NCI-H2196 treated with DMSO at 0.1 percent for 48 hours (cell line): ENCODE measurements around the gene INPP5D.

Experiments used
- DNase-seq: peaks from one replicate; lab custom pipeline; 2025; ENCODE audit not compliant: unreplicated experiment; lab: John Stamatoyannopoulos, UW

INPP5D gene

GRCh38 chr2:233032551-233033320 is 27.4 kb upstream of the INPP5D start, which contains the start of gene NEU2:
TSS of gene NEU2 (plus strand) at chr2:233032672. CDS start at chr2:233032672, 0 bp downstream.
- DNase-seq: no peak

DNA sequence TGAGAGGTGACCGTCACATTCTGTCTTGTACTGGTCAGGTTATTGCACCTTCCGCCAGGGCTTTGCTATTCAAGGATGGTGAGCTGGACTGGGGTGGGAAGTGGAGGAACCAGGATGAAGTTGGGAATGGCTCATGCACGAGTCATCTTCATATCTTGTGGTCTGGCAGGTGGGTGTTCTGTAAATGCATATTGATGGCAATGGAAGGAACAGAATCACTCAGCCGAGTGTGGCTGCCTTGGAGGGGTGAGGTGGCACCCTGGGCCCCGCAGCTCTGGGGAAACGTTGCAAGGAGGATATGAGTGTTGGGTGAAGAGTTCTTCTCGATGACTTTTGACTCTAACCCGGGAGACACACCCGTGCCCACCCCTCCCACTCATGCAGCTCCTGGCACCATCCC is 26.5 kb upstream of the INPP5D start:
- DNase-seq: no peak

DNA sequence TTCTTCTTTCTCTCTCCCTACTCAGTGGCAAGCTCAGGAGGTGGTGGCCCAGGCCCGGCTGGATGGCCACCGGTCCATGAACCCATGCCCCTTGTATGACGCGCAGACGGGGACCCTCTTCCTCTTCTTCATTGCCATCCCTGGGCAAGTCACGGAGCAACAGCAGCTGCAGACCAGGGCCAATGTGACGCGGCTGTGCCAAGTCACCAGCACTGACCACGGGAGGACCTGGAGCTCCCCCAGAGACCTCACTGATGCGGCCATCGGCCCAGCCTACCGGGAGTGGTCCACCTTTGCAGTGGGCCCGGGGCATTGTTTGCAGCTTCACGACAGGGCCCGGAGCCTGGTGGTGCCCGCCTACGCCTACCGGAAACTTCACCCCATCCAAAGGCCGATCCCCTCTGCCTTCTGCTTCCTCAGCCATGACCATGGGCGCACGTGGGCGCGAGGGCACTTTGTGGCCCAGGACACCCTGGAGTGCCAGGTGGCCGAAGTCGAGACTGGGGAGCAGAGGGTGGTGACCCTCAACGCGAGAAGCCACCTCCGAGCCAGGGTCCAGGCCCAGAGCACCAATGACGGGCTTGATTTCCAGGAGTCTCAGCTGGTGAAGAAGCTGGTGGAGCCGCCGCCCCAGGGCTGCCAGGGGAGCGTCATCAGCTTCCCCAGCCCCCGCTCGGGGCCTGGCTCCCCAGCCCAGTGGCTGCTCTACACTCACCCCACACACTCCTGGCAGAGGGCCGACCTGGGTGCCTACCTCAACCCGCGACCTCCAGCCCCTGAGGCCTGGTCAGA is 25.9 kb upstream of the INPP5D start:
- DNase-seq: no peak

GRCh38 chr2:233035426-233036161 is 24.5 kb upstream of the INPP5D start:
- no peak for DNase-seq

DNA sequence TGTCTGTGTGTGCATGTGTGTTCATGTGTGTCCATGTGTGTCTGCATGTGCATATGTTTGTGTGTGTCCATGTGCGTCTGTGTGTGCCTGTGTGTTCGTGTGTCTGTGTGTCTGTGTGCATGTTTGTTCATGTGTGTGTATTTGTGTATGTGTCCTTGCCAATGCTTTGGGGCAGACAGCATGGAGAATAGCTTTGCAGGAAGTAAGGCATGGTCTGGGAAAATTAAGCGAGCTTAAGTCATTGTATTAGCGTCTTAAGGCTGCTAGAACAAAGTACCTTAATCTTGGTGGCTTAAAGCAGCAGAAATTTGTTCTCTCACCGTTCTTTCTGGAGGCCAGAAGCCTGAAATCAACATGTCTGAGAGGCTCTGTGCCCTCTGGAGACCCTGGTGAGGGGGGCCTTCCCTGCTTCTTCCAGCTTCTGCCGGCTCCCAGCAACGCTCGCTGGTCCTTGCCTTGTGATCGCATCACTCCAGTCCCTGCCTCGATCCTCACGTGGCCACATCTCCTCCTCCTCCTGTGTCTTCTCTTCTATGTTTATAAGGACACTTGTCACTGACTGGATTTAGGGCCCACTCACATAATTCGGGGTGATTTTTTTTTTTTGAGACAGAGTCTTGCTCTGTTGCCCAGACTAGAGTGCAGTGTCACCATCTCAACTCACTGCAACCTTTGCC is 23.8 kb upstream of the INPP5D start:
- no peak for DNase-seq

DNA sequence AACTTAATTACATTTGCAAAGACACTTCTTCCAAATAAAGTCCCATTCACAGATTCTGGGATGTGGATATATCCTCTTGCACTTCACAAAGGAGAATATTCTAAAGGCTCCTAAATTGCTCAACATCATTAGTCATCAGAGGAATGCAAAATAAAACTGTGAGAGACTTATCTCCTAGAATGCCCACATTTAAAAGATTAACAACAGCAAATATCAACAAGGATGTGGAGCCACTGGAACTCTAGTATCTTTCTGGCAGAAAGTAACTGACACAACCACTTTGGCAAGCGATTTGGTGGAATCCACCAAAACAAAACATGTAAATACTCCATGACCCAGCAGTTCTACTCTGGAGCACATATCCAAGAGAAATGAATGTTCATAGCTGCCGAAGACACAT is 23.1 kb upstream of the INPP5D start:
- no peak for DNase-seq

DNA sequence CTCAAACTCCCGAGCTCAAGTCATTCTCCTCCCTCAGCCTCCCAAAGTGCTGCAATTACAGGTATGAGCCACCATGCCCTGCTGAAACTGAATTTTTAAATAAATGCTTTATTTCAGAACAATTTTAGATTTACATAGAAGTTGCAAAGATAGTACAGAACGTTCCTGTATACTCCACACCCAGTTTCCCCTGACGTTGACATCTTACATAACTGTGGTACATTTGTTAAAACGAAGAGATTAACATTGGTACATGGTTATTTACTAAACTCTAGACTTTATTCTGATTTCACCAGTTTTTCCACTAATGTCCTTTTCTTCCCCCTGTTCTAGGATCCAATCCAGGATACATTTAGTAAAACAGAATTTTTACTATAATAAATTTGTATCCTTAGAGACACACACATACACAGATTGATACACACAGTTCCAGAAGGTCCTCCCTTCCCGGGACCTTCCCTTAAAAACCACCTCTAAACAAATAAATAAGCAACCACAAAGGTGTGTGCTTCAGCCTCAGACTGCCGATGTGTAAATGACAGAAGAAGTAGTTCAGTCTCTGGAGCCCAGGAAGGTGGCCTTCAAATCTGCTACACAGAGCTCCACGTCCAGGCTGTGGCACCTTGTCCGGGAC is 20.8 kb upstream of the INPP5D start:
- no peak for DNase-seq

- no peak for DNase-seq
Measured at GRCh38 chr2:233039846-233040530, 20.2 kb upstream of the INPP5D start.

GRCh38 chr2:233040571-233040970 is 19.6 kb upstream of the INPP5D start:
- DNase-seq: no peak

GRCh38 chr2:233041722-233042323 is 18.3 kb upstream of the INPP5D start:
- no peak for DNase-seq

GRCh38 chr2:233042549-233042948 is 17.6 kb upstream of the INPP5D start:
- no peak for DNase-seq

GRCh38 chr2:233044974-233045605 is 15.1 kb upstream of the INPP5D start:
- DNase-seq: no peak

DNA sequence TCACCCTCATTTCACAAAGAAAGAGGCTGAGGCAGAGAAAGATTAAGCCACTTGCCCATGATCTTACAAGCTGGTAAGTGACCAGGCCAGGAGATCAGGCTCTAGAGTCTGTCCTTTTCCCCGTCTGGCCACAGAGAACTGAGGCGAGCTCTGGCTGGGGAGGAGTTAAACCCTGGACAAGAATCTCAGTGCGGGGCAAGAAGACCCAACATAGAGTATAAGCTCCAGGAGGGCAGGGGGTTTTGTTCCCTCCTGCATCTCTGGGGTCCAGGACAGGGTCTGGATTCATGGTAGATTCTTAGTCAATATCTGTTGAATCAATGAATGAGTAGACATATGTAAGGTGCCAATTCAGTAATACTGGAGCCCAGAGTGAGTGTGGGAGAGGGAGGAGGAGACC is 12.9 kb upstream of the INPP5D start:
- DNase-seq: no peak

- DNase-seq: no peak
Measured at GRCh38 chr2:233047667-233048066, 12.5 kb upstream of the INPP5D start.

GRCh38 chr2:233048569-233049193 is 11.5 kb upstream of the INPP5D start:
- no peak for DNase-seq

DNA sequence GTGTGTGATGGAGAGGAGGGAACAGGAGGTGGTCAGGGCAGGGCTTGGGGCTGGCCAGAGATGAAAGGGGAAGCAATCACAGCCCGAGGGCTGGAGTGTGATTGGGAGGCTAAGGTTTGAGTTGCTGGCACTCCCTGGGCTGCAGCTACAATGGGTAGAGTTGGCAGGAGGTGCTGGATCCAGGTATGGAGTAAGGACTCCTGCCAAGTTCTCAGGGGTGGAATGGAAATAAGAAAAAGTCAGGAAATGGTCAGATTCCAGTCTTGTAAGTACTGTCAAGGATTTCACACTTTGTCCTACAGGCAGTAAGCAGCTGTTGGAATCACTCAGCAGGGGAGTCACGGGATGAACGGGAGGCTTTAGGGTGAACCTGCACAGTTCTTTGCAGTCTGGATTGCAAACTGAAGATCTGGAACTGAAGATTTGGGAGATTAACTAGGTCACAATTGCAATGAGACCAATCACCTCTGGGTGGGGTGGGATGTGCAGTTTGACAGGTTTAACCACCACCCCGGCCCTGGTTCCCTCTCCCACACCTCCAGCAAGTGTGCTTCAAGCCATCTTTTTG is 10.9 kb upstream of the INPP5D start:
- no peak for DNase-seq

GRCh38 chr2:233051241-233052149 is 8.6 kb upstream of the INPP5D start:
- no peak for DNase-seq
